Activated naive CD4-positive, alpha-beta T cell treated with anti-CD3 and anti-CD28 coated beads, Interleukin-2, amount 50 U/mL, for 72 hours (primary cell): ENCODE measurements around the gene ARF6. TPM values are rescaled to one million over a fixed set of nuclear protein-coding genes. Genes with fewer than 3 reads are reported as not detected.
A peak's percentile ranks its signal among the peaks of the same experiment; 100 is the strongest.
"Not testable (repeated sequence)": the region's sequence is repeated elsewhere in the genome, so short reads cannot be mapped to it uniquely, and the experiment has no call there.

Experiments used
- ATAC-seq, 2 donors: fragments of 150-1000 bp; cut with Tn5 transposase; 2 replicates each; pipeline ENCODE4 v1.10.0; 2021; ENCODE audit warnings: mild to moderate bottlenecking in 2 of 2, moderate library complexity in 2 of 2
- DNase-seq, 2 donors: peaks; one replicate each; pipeline ENCODE4 v3.0.0; 2021 to 2022; ENCODE audit warnings: low spot score in 2 of 2
- H3K27ac Mint-ChIP-seq, 2 donors: one replicate each; pipeline ENCODE4 v1.8.0; 2022; ENCODE audit warnings: mild to moderate bottlenecking in 2 of 2, mixed read lengths in 2 of 2
- H3K36me3 Mint-ChIP-seq, 2 donors: one replicate each; pipeline ENCODE4 v1.8.0; 2022; ENCODE audit warnings: mixed read lengths in 2 of 2
- H3K9me3 Mint-ChIP-seq, 2 donors: one replicate each; pipeline ENCODE4 v1.8.0; 2022; ENCODE audit warnings: mixed read lengths in 2 of 2
- total RNA-seq, 2 donors: library from RNA; stranded (reverse); gene quantifications; one replicate each; pipeline ENCODE4 v1.2.3, GENCODE V29; 2022

The ARF6 gene
- total RNA-seq, 2 donors from 2014 or later, result 154 to 156 TPM

DNA sequence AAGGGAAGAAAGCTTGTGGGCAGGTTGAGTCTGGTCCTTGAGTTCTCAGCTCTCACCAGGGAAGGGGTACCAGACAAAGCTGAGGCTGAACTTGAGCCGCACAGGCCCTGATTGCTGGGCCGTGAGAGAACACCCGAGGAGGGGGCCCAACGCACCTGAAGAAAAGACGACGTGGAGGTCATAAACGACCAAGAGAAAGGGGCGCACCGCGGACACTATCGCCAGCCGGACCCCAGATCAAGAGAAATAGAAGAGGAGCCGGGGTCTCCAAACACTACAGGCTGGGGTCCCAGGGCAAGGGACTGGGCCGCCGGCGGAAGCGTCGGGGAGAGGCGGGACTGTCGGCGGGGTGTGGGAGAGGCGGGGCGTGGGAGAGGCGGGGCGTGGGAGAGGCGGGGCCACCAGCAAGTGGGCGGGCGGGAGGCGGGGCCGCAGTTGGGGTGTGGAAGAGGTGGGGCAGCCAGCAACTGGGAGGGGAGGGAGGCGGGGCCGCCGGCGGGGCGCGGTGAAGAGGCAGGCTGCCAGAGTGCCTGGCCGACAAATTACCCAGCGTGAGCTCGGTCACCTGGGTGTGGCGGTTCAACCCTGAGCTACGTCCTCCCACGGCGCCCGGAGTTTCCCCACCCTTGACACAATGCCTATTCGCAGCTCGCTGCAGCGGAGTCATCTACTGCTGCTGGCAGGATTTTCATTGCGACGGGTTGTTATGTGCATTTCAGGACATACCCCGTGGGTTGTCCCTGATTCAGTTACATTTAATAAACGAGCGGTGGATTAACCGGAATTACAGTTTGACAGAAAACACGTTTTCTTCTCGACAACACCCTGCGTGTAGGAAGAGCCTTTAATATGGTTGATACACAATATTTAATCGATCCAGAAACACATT is 24.8 kb upstream of the ARF6 start:
- DNase-seq (peak; percentile 91 to 97), ATAC-seq (peak; percentile 92 to 93)
- peaks cover 0 to 8% of the 10 kb centered on the region in 2 donors for H3K36me3 Mint-ChIP-seq
- no peaks in the 10 kb centered on the region for H3K9me3 Mint-ChIP-seq
- H3K27ac Mint-ChIP-seq, result peak overlapping the region; percentile 95 to 97

- peak overlapping the region; percentile 95 to 97 for H3K27ac Mint-ChIP-seq
Observed at GRCh38 chr14:49868720-49869114, 24.2 kb upstream of the ARF6 start.

DNA sequence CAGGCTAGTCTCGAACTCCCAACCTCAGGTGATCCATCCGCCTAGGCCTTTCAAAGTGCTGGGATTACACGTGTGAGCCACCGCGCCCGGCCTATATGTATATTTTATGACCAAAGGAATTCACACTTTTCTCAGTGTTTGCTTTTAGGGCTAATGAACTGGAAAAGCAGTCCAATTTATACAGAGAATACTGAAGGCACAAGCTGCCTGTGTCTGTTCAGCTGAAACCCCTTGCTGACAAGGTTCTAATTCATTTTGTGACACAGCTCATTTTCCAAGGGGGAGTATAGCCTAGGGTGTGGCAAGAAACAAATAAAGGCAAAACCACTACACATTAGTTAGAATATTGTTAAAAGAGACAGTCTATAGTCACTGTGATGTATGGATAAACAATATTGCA is 22.0 kb upstream of the ARF6 start:
- Mint-ChIP-seq H3K27ac (no peak overlapping the region), H3K36me3 (peaks cover 0 to 5% of the 10 kb centered on the region in 2 donors), H3K9me3 (no peaks in the 10 kb centered on the region)
- ATAC-seq (no peak), DNase-seq (no peak)

More at GRCh38 chr14:49868720-49869114, 24.2 kb upstream of the ARF6 start:
- Mint-ChIP-seq H3K9me3 (no peaks in the 10 kb centered on the region), H3K36me3 (peaks cover 0 to 5% of the 10 kb centered on the region in 2 donors)
- ATAC-seq, result no peak
- DNase-seq, result no peak

GRCh38 chr14:49873548-49873947 is 19.3 kb upstream of the ARF6 start:
- H3K9me3 Mint-ChIP-seq, H3K27ac Mint-ChIP-seq, DNase-seq, H3K36me3 Mint-ChIP-seq, ATAC-seq: not testable (repeated sequence)

DNA sequence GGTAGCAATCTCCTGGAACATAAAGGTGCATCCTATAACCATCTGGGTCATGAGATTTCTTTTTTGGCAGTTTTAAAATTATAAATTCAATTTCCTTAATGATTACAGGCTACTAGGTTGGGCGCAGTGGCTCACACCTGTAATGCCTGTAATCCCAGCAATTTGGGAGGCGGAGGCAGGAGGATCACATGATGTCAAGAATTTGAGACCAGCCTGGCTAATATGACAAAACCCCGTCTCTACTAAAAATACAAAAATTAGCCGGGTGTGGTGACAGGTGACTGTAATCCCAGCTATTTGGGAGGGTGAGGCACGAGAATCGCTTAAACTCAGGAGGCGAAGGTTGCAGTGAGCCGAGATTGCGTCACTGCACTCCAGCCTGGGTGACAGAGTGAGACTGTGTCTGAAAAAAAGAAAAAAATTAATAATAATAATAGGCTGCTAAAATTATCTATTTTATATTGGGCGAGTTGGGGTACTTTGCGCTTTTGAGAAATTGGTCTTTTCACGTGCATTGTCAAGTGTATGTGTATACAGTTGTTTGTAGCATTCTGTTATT is 17.2 kb upstream of the ARF6 start:
- H3K27ac Mint-ChIP-seq, result no peak overlapping the region
- ATAC-seq (no peak), DNase-seq (no peak)

GRCh38 chr14:49876563-49877127 is 16.2 kb upstream of the ARF6 start:
- Mint-ChIP-seq H3K36me3 (no peaks in the 10 kb centered on the region), H3K27ac (no peak overlapping the region), H3K9me3 (no peaks in the 10 kb centered on the region)
- DNase-seq (no peak), ATAC-seq (no peak)

More for the DNA sequence above, 17.2 kb upstream of the ARF6 start:
- Mint-ChIP-seq H3K9me3 (no peaks in the 10 kb centered on the region), H3K36me3 (no peaks in the 10 kb centered on the region)

GRCh38 chr14:49879646-49880204 is 13.2 kb upstream of the ARF6 start:
- ATAC-seq, result peak; percentile 84 to 85
- DNase-seq, result peak; percentile 48 to 66
- Mint-ChIP-seq H3K36me3 (no peaks in the 10 kb centered on the region), H3K27ac (peak overlapping the region; percentile 68 to 75), H3K9me3 (no peaks in the 10 kb centered on the region)

GRCh38 chr14:49880267-49881064 is 12.4 kb upstream of the ARF6 start:
- Mint-ChIP-seq H3K36me3 (no peaks in the 10 kb centered on the region), H3K9me3 (no peaks in the 10 kb centered on the region), H3K27ac (peak overlapping the region; percentile 25 to 75)
- no peak for DNase-seq
- peak; percentile 58 to 72 for ATAC-seq

DNA sequence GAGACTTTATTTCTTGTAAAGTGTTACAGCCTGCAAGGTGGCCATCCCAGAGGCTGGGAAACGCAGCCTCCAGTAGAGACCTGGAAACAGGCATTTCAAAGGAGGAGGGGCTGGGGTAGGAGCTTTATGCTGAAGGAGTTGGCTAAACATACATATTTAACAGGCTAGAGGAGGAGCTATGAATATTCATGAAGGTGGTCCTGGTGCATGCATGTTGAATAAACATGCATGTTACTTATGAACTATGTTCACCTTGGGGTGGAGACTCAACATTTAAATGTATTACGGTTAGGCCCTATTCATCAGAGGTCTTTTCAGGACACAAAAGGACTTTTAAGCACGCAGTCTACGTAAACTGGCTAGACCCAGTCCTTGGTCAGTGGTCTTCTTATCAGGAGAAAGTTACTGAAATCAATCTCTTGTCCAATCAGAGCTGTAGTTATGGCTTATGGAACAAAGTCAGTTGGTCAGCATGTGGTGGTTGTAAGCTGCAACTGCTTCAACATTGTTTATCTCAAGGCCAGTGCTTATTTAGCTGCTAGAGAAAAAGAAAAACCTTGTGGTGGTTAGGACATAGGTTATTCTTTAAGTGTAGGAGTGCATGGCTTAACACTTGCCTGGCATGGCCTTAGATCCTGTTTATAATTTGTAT is 11.4 kb upstream of the ARF6 start:
- no peak for DNase-seq
- Mint-ChIP-seq H3K9me3 (no peaks in the 10 kb centered on the region), H3K27ac (no peak overlapping the region), H3K36me3 (no peaks in the 10 kb centered on the region)
- ATAC-seq, result no peak

DNA sequence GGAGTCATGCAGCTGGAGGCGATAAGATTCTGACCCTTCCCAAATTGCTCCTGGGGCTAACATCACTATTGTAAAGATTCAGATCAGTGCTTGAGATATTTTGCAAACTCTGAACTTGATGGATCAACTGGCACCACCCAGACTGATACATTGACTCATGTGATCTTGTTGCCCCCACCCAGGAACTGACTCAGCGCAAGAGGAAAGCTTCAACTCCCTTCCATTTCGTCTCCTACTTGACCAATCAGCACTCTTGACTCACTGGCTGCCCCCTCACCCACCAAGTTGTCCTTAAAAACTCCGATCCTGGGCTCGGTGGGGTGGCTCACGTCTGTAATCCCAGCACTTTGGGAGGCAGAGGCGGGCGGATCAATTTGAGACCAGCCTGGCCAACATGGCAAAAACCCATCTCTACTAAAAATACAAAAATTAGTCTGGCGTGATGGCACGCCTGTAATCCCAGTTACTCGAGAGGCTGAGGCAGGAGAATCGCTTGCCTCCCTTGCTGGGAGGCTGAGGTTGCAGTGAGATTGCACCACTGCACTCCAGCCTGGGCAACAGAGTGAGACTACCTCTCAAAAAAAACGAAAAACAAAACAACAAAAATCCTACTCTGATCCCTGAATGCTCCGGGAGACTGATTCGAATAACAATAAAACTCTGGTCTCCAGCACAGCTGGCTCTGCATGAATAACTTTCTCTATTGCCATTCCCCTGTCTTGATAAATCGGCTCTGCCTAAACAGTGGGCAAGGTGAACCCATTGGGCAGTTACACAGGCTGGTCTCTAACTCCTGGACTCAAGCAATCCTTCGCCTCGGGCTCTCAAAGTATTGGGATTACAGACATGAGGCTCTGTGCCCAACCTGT is 9.8 kb upstream of the ARF6 start:
- DNase-seq, result no peak
- no peak for ATAC-seq
- Mint-ChIP-seq H3K9me3 (no peaks in the 10 kb centered on the region), H3K36me3 (no peaks in the 10 kb centered on the region), H3K27ac (no peak overlapping the region)

- Mint-ChIP-seq H3K9me3 (no peaks in the 10 kb centered on the region), H3K27ac (peak overlapping the region in 1 of 2 donors; percentile 79), H3K36me3 (peaks cover under 1% of the 10 kb centered on the region in 2 donors)
- DNase-seq, result no peak
- no peak for ATAC-seq
Observed at GRCh38 chr14:49886523-49886922, 6.4 kb upstream of the ARF6 start.

- Mint-ChIP-seq H3K27ac (no peak overlapping the region), H3K9me3 (no peaks in the 10 kb centered on the region), H3K36me3 (peaks cover 14 to 17% of the 10 kb centered on the region in 2 donors)
- ATAC-seq (no peak), DNase-seq (no peak)
Observed at GRCh38 chr14:49888293-49888692, 4.6 kb upstream of the ARF6 start.

GRCh38 chr14:49892301-49892635 is 614 bp upstream of the ARF6 start:
- H3K27ac Mint-ChIP-seq, result peak overlapping the region; percentile 100
- H3K36me3 Mint-ChIP-seq, result peaks cover 53 to 57% of the 10 kb centered on the region in 2 donors
- ATAC-seq (no peak), DNase-seq (peak in 1 of 2 donors; percentile 45)
- H3K9me3 Mint-ChIP-seq, result no peaks in the 10 kb centered on the region

DNA sequence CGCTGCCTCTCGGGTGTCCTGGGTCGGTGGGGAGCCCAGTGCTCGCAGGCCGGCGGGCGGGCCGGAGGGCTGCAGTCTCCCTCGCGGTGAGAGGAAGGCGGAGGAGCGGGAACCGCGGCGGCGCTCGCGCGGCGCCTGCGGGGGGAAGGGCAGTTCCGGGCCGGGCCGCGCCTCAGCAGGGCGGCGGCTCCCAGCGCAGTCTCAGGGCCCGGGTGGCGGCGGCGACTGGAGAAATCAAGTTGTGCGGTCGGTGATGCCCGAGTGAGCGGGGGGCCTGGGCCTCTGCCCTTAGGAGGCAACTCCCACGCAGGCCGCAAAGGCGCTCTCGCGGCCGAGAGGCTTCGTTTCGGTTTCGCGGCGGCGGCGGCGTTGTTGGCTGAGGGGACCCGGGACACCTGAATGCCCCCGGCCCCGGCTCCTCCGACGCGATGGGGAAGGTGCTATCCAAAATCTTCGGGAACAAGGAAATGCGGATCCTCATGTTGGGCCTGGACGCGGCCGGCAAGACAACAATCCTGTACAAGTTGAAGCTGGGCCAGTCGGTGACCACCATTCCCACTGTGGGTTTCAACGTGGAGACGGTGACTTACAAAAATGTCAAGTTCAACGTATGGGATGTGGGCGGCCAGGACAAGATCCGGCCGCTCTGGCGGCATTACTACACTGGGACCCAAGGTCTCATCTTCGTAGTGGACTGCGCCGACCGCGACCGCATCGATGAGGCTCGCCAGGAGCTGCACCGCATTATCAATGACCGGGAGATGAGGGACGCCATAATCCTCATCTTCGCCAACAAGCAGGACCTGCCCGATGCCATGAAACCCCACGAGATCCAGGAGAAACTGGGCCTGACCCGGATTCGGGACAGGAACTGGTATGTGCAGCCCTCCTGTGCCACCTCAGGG is 679 bp downstream of the ARF6 start:
- Mint-ChIP-seq H3K27ac (peak overlapping the region; percentile 100), H3K9me3 (no peaks in the 10 kb centered on the region), H3K36me3 (peaks cover 64 to 69% of the 10 kb centered on the region in 2 donors)
- DNase-seq (peak; percentile 71 to 92), ATAC-seq (peak; percentile 40 to 63)
